ENCODE data around the gene EEFSEC. TPM values are rescaled to one million over a fixed set of nuclear protein-coding genes. Genes with fewer than 3 reads are reported as not detected.

Gene EEFSEC
- total and polyA plus RNA-seq, 2 of the 4 experiments (the other 2 are of a cell fraction) = 4.5 to 9.3 TPM

DNA sequence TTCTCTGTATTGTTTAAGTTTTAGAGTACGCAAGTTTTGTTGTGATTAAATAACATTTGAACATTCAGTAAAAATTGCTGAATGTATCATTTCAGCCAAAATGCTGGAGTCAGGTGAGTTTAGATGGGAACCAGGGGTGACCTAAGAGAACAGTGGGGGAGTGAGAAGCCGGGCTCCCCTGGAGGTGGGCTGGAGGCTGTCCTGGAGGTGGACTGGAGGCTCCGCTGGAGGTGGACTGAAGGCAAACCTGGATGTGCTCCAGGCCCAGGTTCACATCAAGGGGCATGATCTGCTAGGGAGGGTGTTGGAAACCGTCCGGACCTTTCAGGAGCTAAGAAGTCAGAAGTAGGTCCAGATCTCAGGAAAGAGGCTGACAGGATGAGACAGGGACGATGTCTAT is 289.7 kb downstream of the EEFSEC start:
- DNase-seq (no peak), ATAC-seq (ENCODE audit: low read depth) (no peak)
- Histone ChIP-seq H2AK9ac (replicated peaks; ENCODE audit: low read depth, low read length, poor library complexity) (no peak overlapping the region), H3K9me1 (ENCODE audit: insufficient read depth, low read length) (0 out of 2 replicates have a peak, but pooled peaks cover 4% of the 10 kb centered on the region), H3K18ac (ENCODE audit: low read depth, low read length) (no peak overlapping the region), H3K56ac (ENCODE audit: extremely low read depth, insufficient read depth, low read length) (no peak overlapping the region), H2AFZ (replicated peaks; ENCODE audit: low read length, poor library complexity) (no peak overlapping the region), H4K91ac (ENCODE audit: insufficient read depth, low read depth, low read length) (no peak overlapping the region), H3K27me3 (ENCODE audit: control insufficient read depth, insufficient read depth, low read length) (peaks cover 53% of the 10 kb centered on the region), H2BK5ac (ENCODE audit: low read depth, low read length, poor library complexity, severe bottlenecking) (no peak overlapping the region), H3K9me3 (ENCODE audit: control insufficient read depth, insufficient read depth, low read length) (no peaks in the 10 kb centered on the region), H3K4me2 (ENCODE audit: low read depth, low read length) (no peak overlapping the region), H3K4me1 (ENCODE audit: control insufficient read depth, insufficient read depth, low read length) (no peaks in the 10 kb centered on the region), H3K36me3 (ENCODE audit: control insufficient read depth, insufficient read depth, low read length) (no peaks in the 10 kb centered on the region), H3K23ac (ENCODE audit: low read depth, low read length) (no peak overlapping the region), H3K14ac (replicated peaks; ENCODE audit: low read depth, low read length) (no peak overlapping the region), H3K79me1 (ENCODE audit: low read depth in 1 of 2, low read length in 2 of 2) (no peaks in the 10 kb centered on the region), H3K4ac (ENCODE audit: low read depth, low read length) (no peak overlapping the region), H2AK5ac (ENCODE audit: low read depth, low read length) (no peak overlapping the region), H2BK20ac (ENCODE audit: low read depth, low read length) (no peak overlapping the region), H4K5ac (ENCODE audit: low read depth, low read length) (no peak overlapping the region), H2BK120ac (ENCODE audit: low read depth, low read length) (no peak overlapping the region), H3K4me3 (ENCODE audit: insufficient read depth, low read depth, low read length) (no peak overlapping the region), H4K20me1 (ENCODE audit: insufficient read depth, low read length) (no peaks in the 10 kb centered on the region), H3K27ac (ENCODE audit: insufficient read depth, low read length) (no peak overlapping the region), H3K9ac (ENCODE audit: low read depth, low read length) (no peak overlapping the region), H2BK15ac (ENCODE audit: low read depth, low read length) (no peak overlapping the region), H4K8ac (ENCODE audit: low read depth in 2 of 2, low read length in 2 of 2) (no peak overlapping the region)
- intact Hi-C loops (cut with micrococcal nuclease) (no loop called here), in situ Hi-C loops (cut with MboI; ENCODE audit: low sequenced_read_pairs) (no loop called here), dilution Hi-C loops (cut with HindIII; ENCODE audit: low sequenced_read_pairs, unreplicated experiment) (no loop called here)
- no TSS peak for BruUV-seq (replicated peaks)
- TF ChIP-seq CEBPB (IDR thresholded peaks at IDR 0.05; ENCODE audit: low read depth, low read length) (no peak), RFX5 (IDR thresholded peaks at IDR 0.05; ENCODE audit: low read depth, low read length) (no peak), NFE2L2 (IDR thresholded peaks at IDR 0.05; ENCODE audit: low read depth, low read length) (no peak), RCOR1 (IDR thresholded peaks at IDR 0.05; ENCODE audit: insufficient replicate concordance, low read length) (no peak), MXI1 (IDR thresholded peaks at IDR 0.05; ENCODE audit: borderline replicate concordance, low read depth, low read length) (no peak), RAD21 (IDR thresholded peaks at IDR 0.05; ENCODE audit: low read length) (no peak), MAFK (IDR thresholded peaks at IDR 0.05; ENCODE audit: low read depth, low read length) (no peak), POLR2A (IDR thresholded peaks at IDR 0.05; ENCODE audit: low read depth, low read length) (no peak), MAZ (IDR thresholded peaks at IDR 0.05; ENCODE audit: borderline replicate concordance, low read depth, low read length) (no peak), FOS (IDR thresholded peaks at IDR 0.05; ENCODE audit: low read depth, low read length) (no peak), SMC3 (IDR thresholded peaks at IDR 0.05; ENCODE audit: low read depth, low read length) (no peak), BHLHE40 (IDR thresholded peaks at IDR 0.05; ENCODE audit: low read depth, low read length) (no peak), CHD1 (IDR thresholded peaks at IDR 0.05; ENCODE audit: low read depth, low read length) (no peak)
- TF ChIP-seq, protein P1, sequence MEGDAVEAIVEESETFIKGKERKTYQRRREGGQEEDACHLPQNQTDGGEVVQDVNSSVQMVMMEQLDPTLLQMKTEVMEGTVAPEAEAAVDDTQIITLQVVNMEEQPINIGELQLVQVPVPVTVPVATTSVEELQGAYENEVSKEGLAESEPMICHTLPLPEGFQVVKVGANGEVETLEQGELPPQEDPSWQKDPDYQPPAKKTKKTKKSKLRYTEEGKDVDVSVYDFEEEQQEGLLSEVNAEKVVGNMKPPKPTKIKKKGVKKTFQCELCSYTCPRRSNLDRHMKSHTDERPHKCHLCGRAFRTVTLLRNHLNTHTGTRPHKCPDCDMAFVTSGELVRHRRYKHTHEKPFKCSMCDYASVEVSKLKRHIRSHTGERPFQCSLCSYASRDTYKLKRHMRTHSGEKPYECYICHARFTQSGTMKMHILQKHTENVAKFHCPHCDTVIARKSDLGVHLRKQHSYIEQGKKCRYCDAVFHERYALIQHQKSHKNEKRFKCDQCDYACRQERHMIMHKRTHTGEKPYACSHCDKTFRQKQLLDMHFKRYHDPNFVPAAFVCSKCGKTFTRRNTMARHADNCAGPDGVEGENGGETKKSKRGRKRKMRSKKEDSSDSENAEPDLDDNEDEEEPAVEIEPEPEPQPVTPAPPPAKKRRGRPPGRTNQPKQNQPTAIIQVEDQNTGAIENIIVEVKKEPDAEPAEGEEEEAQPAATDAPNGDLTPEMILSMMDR (conservative IDR thresholded peaks at IDR 0.05; ENCODE audit: low read depth, low read length) = no peak
- TF ChIP-seq, protein P2, sequence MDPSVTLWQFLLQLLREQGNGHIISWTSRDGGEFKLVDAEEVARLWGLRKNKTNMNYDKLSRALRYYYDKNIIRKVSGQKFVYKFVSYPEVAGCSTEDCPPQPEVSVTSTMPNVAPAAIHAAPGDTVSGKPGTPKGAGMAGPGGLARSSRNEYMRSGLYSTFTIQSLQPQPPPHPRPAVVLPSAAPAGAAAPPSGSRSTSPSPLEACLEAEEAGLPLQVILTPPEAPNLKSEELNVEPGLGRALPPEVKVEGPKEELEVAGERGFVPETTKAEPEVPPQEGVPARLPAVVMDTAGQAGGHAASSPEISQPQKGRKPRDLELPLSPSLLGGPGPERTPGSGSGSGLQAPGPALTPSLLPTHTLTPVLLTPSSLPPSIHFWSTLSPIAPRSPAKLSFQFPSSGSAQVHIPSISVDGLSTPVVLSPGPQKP (IDR thresholded peaks at IDR 0.05; ENCODE audit: borderline replicate concordance, low read depth, low read length) = no peak
- TF ChIP-seq, protein P3, sequence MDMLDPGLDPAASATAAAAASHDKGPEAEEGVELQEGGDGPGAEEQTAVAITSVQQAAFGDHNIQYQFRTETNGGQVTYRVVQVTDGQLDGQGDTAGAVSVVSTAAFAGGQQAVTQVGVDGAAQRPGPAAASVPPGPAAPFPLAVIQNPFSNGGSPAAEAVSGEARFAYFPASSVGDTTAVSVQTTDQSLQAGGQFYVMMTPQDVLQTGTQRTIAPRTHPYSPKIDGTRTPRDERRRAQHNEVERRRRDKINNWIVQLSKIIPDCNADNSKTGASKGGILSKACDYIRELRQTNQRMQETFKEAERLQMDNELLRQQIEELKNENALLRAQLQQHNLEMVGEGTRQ (IDR thresholded peaks at IDR 0.05; ENCODE audit: low read depth, low read length) = no peak
- CTCF ChIA-PET = no interaction called here
- 90% methylated on average over 2 of the region's 6 CpGs; no CpG with 5 or more reads in 1 of the 2 experiments for WGBS, 2 experiments (ENCODE audit: extremely low coverage in 2 of 2, insufficient read length in 1 of 2)
- POLR2A ChIA-PET (ENCODE audit: unreplicated experiment) = no interaction called here
